Astrocyte (in vitro differentiated cells and primary cell): ENCODE data around the gene GALNT6. TPM values are rescaled to one million over a fixed set of nuclear protein-coding genes. Genes with fewer than 3 reads are reported as not detected.

Source experiments
- DNase-seq: peaks from one replicate; pipeline ENCODE4 v3.0.0-alpha.2; 2010; ENCODE audit warnings: low read depth
- FAIRE-seq: peaks from 2 replicates; lab custom pipeline; 2011; peaks lifted over from hg19 to GRCh38; lab: Jason Lieb, UNC
- H2AFZ ChIP-seq: 2 replicates; pipeline ENCODE4 v1.6.0; 2012; ENCODE audit warnings: low read depth, low read length, inconsistent platforms
- H3K27ac ChIP-seq: 2 replicates; pipeline ENCODE4 v1.5.1; 2011; ENCODE audit warnings: low read depth, low read length, inconsistent platforms
- H3K27me3 ChIP-seq: 2 replicates; pipeline ENCODE4 v1.6.0; 2011; ENCODE audit warnings: low read length, inconsistent platforms; ENCODE audit not compliant: insufficient read depth
- H3K36me3 ChIP-seq: 2 replicates; pipeline ENCODE4 v1.5.1; 2011; ENCODE audit warnings: low read length, inconsistent platforms; ENCODE audit not compliant: insufficient read depth
- H3K4me1 ChIP-seq: 2 replicates; pipeline ENCODE4 v1.5.1; 2011; ENCODE audit warnings: low read length, inconsistent platforms; ENCODE audit not compliant: insufficient read depth
- H3K4me2 ChIP-seq: 2 replicates; pipeline ENCODE4 v1.6.0; 2012; ENCODE audit warnings: low read length, inconsistent platforms
- H3K4me3 ChIP-seq: 2 replicates; pipeline ENCODE4 v1.5.1; 2011; ENCODE audit warnings: low read depth, mild to moderate bottlenecking, low read length, inconsistent platforms; ENCODE audit not compliant: insufficient read depth
- H3K79me2 ChIP-seq: 2 replicates; pipeline ENCODE4 v1.6.0; 2012; ENCODE audit warnings: mild to moderate bottlenecking, low read length, inconsistent platforms; ENCODE audit not compliant: insufficient read depth
- H3K9ac ChIP-seq: 2 replicates; pipeline ENCODE4 v1.6.0; 2012; ENCODE audit warnings: mild to moderate bottlenecking, low read length, inconsistent platforms
- H3K9me3 ChIP-seq: 2 replicates; pipeline ENCODE4 v1.5.1; 2012; ENCODE audit warnings: low read depth, mild to moderate bottlenecking, low read length, inconsistent platforms; ENCODE audit not compliant: insufficient read depth
- H4K20me1 ChIP-seq: 2 replicates; pipeline ENCODE4 v1.6.0; 2012; ENCODE audit warnings: low read length, inconsistent platforms; ENCODE audit not compliant: insufficient read depth
- H3K27ac Mint-ChIP-seq: one replicate; pipeline ENCODE4 v1.8.0; 2021; ENCODE audit warnings: mild to moderate bottlenecking, mixed read lengths; ENCODE audit not compliant: unreplicated experiment
- H3K27me3 Mint-ChIP-seq: one replicate; pipeline ENCODE4 v1.8.0; 2021; ENCODE audit warnings: low read depth, mixed read lengths; ENCODE audit not compliant: unreplicated experiment
- H3K36me3 Mint-ChIP-seq: one replicate; pipeline ENCODE4 v1.8.0; 2021; ENCODE audit warnings: low read depth, mixed read lengths; ENCODE audit not compliant: unreplicated experiment
- H3K4me1 Mint-ChIP-seq: one replicate; pipeline ENCODE4 v1.8.0; 2021; ENCODE audit warnings: low read depth, mixed read lengths; ENCODE audit not compliant: unreplicated experiment
- H3K4me3 Mint-ChIP-seq: one replicate; pipeline ENCODE4 v1.8.0; 2021; ENCODE audit warnings: mild to moderate bottlenecking, moderate library complexity, mixed read lengths; ENCODE audit not compliant: unreplicated experiment
- H3K9me3 Mint-ChIP-seq: one replicate; pipeline ENCODE4 v1.8.0; 2021; ENCODE audit warnings: mild to moderate bottlenecking, mixed read lengths; ENCODE audit not compliant: unreplicated experiment
- EZH2 ChIP-seq: IDR thresholded peaks from 2 replicates; pipeline ENCODE4 v1.6.1; 2012; ENCODE audit warnings: mild to moderate bottlenecking, low read length, inconsistent platforms; ENCODE audit not compliant: insufficient read depth
- total RNA-seq: library from RNA; stranded (reverse); gene quantifications from 2 replicates; pipeline ENCODE4 v1.2.1, GENCODE V29; 2021
- TF ChIP-seq, protein P1 (sequence below): IDR thresholded peaks from 2 replicates; pipeline ENCODE4 v1.5.1; 2011; ENCODE audit warnings: low read depth, mild to moderate bottlenecking, inconsistent platforms, low read length, moderate library complexity; ENCODE audit not compliant: insufficient read depth

Gene GALNT6
- total RNA-seq, 1 donor from 2014 or later = 13.8 TPM

DNA sequence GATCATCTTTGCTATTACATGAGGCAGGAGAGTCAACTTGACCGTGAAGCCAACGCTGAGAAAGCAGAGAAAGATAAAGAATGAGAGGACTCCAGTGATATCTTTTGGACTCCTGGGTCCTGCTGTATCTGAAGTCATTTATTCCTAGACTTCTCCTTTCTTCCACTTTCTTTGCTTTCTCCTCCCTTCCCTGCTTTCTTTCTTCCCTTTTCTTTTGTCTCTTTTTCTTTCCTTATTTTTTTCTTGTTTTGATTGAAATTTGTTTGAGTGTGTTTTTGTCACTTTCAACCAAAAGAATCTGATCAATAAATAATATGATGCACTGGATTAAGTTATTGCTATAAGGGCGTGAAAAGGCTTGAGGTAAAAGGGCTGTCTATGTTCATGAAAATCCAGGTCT, 13.4 kb upstream of the GALNT6 start:
- Mint-ChIP-seq H3K27ac (no peak overlapping the region), H3K27me3 (peaks cover 5% of the 10 kb centered on the region), H3K9me3 (no peaks in the 10 kb centered on the region), H3K4me1 (no peaks in the 10 kb centered on the region), H3K36me3 (peaks cover 5% of the 10 kb centered on the region), H3K4me3 (no peak overlapping the region)
- H3K27me3 ChIP-seq = no peaks in the 10 kb centered on the region
- no peak overlapping the region for H2AFZ ChIP-seq
- no peak overlapping the region for H3K27ac ChIP-seq
- no peak for TF ChIP-seq EZH2
- TF ChIP-seq, protein P1, sequence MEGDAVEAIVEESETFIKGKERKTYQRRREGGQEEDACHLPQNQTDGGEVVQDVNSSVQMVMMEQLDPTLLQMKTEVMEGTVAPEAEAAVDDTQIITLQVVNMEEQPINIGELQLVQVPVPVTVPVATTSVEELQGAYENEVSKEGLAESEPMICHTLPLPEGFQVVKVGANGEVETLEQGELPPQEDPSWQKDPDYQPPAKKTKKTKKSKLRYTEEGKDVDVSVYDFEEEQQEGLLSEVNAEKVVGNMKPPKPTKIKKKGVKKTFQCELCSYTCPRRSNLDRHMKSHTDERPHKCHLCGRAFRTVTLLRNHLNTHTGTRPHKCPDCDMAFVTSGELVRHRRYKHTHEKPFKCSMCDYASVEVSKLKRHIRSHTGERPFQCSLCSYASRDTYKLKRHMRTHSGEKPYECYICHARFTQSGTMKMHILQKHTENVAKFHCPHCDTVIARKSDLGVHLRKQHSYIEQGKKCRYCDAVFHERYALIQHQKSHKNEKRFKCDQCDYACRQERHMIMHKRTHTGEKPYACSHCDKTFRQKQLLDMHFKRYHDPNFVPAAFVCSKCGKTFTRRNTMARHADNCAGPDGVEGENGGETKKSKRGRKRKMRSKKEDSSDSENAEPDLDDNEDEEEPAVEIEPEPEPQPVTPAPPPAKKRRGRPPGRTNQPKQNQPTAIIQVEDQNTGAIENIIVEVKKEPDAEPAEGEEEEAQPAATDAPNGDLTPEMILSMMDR = no peak
- no peaks in the 10 kb centered on the region for H3K36me3 ChIP-seq
- no peaks in the 10 kb centered on the region for H3K9me3 ChIP-seq
- FAIRE-seq (no peak), DNase-seq (no peak)
- peaks cover 4% of the 10 kb centered on the region for H3K4me1 ChIP-seq
- no peak overlapping the region for H3K9ac ChIP-seq
- H3K79me2 ChIP-seq = no peaks in the 10 kb centered on the region
- H3K4me3 ChIP-seq = no peak overlapping the region
- no peaks in the 10 kb centered on the region for H4K20me1 ChIP-seq
- H3K4me2 ChIP-seq = no peak overlapping the region

DNA sequence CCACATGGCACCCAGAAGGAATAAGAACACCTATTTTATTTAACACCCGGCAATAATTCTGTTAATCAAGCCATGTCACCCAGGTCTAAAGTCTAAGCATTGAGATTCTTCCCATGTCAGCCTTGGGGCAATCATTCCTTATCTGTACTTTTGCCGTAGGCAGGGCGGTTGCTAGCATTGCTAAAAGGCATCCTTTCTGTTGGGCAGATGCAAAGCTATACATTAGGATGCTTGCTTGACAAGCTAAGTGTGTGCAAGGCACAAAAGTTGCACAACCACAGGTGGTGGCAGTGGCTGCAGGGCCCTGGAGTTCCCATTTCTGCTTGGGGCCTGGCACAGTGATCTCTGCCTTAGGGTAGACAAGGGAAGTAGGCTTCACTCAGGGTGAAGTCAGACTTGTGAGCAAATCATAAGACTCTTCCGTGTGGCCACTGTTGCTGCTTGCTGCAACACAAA, 12.5 kb upstream of the GALNT6 start:
- Mint-ChIP-seq H3K9me3 (no peaks in the 10 kb centered on the region), H3K27me3 (peaks cover 5% of the 10 kb centered on the region), H3K4me3 (no peak overlapping the region), H3K4me1 (no peaks in the 10 kb centered on the region), H3K27ac (no peak overlapping the region), H3K36me3 (peaks cover 4% of the 10 kb centered on the region)
- DNase-seq (no peak), FAIRE-seq (no peak)
- Histone ChIP-seq H3K79me2 (no peaks in the 10 kb centered on the region), H3K27me3 (no peaks in the 10 kb centered on the region), H3K27ac (no peak overlapping the region), H3K4me2 (no peak overlapping the region), H3K4me3 (no peak overlapping the region), H3K9me3 (no peaks in the 10 kb centered on the region), H3K9ac (no peak overlapping the region), H2AFZ (no peak overlapping the region), H3K4me1 (peaks cover 4% of the 10 kb centered on the region), H4K20me1 (no peaks in the 10 kb centered on the region), H3K36me3 (no peaks in the 10 kb centered on the region)
- TF ChIP-seq, protein P1 = no peak
- TF ChIP-seq EZH2 = no peak

DNA sequence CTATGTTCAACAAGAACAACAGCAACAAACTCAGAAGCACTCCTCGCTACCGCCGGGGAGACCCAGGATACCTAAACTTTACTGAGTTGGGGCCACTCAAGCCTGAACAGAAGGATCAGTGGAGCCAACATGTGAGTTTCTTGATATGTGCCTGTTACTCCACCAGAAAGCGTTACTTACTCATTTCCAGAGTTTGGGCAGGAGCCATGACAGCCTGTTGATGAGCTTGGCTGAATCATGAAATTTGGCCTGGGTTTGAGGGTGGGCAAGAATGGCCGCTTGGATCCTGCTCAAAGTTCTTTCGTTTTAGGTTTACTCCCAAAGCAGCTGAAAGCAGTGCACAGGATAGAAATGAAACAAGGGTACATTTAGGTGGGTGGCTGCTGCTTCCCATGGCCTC, 12.0 kb upstream of the GALNT6 start:
- peaks cover 4% of the 10 kb centered on the region for H3K4me1 ChIP-seq
- DNase-seq (peak; percentile 49), FAIRE-seq (no peak)
- H3K27me3 ChIP-seq = no peaks in the 10 kb centered on the region
- no peak overlapping the region for H3K27ac ChIP-seq
- no peak overlapping the region for H3K4me2 ChIP-seq
- Mint-ChIP-seq H3K4me3 (no peak overlapping the region), H3K36me3 (peaks cover 4% of the 10 kb centered on the region), H3K27ac (no peak overlapping the region), H3K27me3 (peaks cover 5% of the 10 kb centered on the region), H3K9me3 (no peaks in the 10 kb centered on the region), H3K4me1 (no peaks in the 10 kb centered on the region)
- no peak overlapping the region for H2AFZ ChIP-seq
- no peak overlapping the region for H3K4me3 ChIP-seq
- TF ChIP-seq, protein P1 = no peak
- TF ChIP-seq EZH2 = no peak
- no peaks in the 10 kb centered on the region for H3K36me3 ChIP-seq
- no peaks in the 10 kb centered on the region for H3K9me3 ChIP-seq
- no peaks in the 10 kb centered on the region for H4K20me1 ChIP-seq
- no peaks in the 10 kb centered on the region for H3K79me2 ChIP-seq
- H3K9ac ChIP-seq = no peak overlapping the region
